Stimulated activated CD8-positive, alpha-beta memory T cell treated with anti-CD3 and anti-CD28 coated beads, Interleukin-15, amount 100 ng/mL, for 48 hours (primary cell): ENCODE measurements around the gene CEACAM21.

Experiments used
- DNase-seq, 2 donors: peaks; one replicate each; pipeline ENCODE4 v3.0.0-alpha.2; 2020; ENCODE audit warnings: low read depth in 2 of 2

Gene CEACAM21

GRCh38 chr19:41587101-41587837, 11.3 kb downstream of the CEACAM21 start:
- DNase-seq: no peak

GRCh38 chr19:41587838-41588210, 11.9 kb downstream of the CEACAM21 start:
- DNase-seq: no peak

- no peak for DNase-seq
Observed at GRCh38 chr19:41588497-41589209, 12.7 kb downstream of the CEACAM21 start.

GRCh38 chr19:41589371-41589770, 13.4 kb downstream of the CEACAM21 start:
- DNase-seq: no peak

GRCh38 chr19:41590936-41591335, 15.0 kb downstream of the CEACAM21 start:
- no peak for DNase-seq

- no peak for DNase-seq
Observed at GRCh38 chr19:41591951-41592562, 16.1 kb downstream of the CEACAM21 start.

- peak; percentile 35 to 41 for DNase-seq
Observed at GRCh38 chr19:41595258-41595889, 19.4 kb downstream of the CEACAM21 start.

- no peak for DNase-seq
Observed at GRCh38 chr19:41595890-41596280, 19.9 kb downstream of the CEACAM21 start.

- peak; percentile 39 to 56 for DNase-seq
Observed at GRCh38 chr19:41597600-41598041, 21.7 kb downstream of the CEACAM21 start.

GRCh38 chr19:41599175-41599966, 23.4 kb downstream of the CEACAM21 start:
- DNase-seq: no peak

GRCh38 chr19:41601771-41602170, 25.8 kb downstream of the CEACAM21 start:
- no peak for DNase-seq

- DNase-seq: no peak
Observed at GRCh38 chr19:41604831-41605230, 28.9 kb downstream of the CEACAM21 start.

GRCh38 chr19:41606215-41606837, 30.4 kb downstream of the CEACAM21 start:
- DNase-seq: no peak

- DNase-seq: no peak
Observed at GRCh38 chr19:41607668-41608067, 31.7 kb downstream of the CEACAM21 start.

GRCh38 chr19:41610789-41611188, 34.8 kb downstream of the CEACAM21 start:
- no peak for DNase-seq

- DNase-seq: no peak
Observed at GRCh38 chr19:41612483-41612882, 36.5 kb downstream of the CEACAM21 start.

GRCh38 chr19:41615207-41615606, 39.2 kb downstream of the CEACAM21 start:
- DNase-seq: no peak

GRCh38 chr19:41616792-41617621, 41.0 kb downstream of the CEACAM21 start:
- no peak for DNase-seq

GRCh38 chr19:41617941-41618730, 42.2 kb downstream of the CEACAM21 start:
- no peak for DNase-seq
